GM18498 (cell line): ENCODE results near the gene CTNNA2.
A peak's percentile ranks its signal among the peaks of the same experiment; 100 is the strongest.

ENCODE experiments used
- ATAC-seq: cut with Tn5 transposase; IDR thresholded peaks from one replicate; pipeline ENCODE4 v1.9.1; 2021; ENCODE audit warnings: mild to moderate bottlenecking, moderate library complexity; ENCODE audit not compliant: unreplicated experiment

The CTNNA2 gene

GRCh38 chr2:79915455-79915854 is 402.6 kb downstream of the CTNNA2 start:
- ATAC-seq, result no peak

GRCh38 chr2:79916285-79916684 is 403.4 kb downstream of the CTNNA2 start:
- no peak for ATAC-seq

GRCh38 chr2:79920512-79921076 is 407.7 kb downstream of the CTNNA2 start:
- no peak for ATAC-seq

- no peak for ATAC-seq
Measured at GRCh38 chr2:79929624-79930023, 416.8 kb downstream of the CTNNA2 start.

- no peak for ATAC-seq
Measured at GRCh38 chr2:79935046-79935732, 422.3 kb downstream of the CTNNA2 start.

- ATAC-seq, result peak; percentile 77
Measured at GRCh38 chr2:79935771-79936657, 423.2 kb downstream of the CTNNA2 start.

- ATAC-seq, result no peak
Measured at GRCh38 chr2:79936715-79937114, 423.9 kb downstream of the CTNNA2 start.

GRCh38 chr2:79938648-79939047 is 425.8 kb downstream of the CTNNA2 start:
- ATAC-seq, result no peak

GRCh38 chr2:79940364-79940763 is 427.5 kb downstream of the CTNNA2 start:
- ATAC-seq, result no peak

- ATAC-seq, result no peak
Measured at GRCh38 chr2:79941179-79941578, 428.3 kb downstream of the CTNNA2 start.

GRCh38 chr2:79944205-79944604 is 431.4 kb downstream of the CTNNA2 start:
- no peak for ATAC-seq

GRCh38 chr2:79945653-79946445 is 433.0 kb downstream of the CTNNA2 start:
- no peak for ATAC-seq

GRCh38 chr2:79947751-79948150 is 434.9 kb downstream of the CTNNA2 start:
- ATAC-seq, result no peak

GRCh38 chr2:79950526-79950925 is 437.7 kb downstream of the CTNNA2 start:
- ATAC-seq, result no peak

GRCh38 chr2:79952616-79953015 is 439.8 kb downstream of the CTNNA2 start:
- no peak for ATAC-seq

GRCh38 chr2:79960035-79960434 is 447.2 kb downstream of the CTNNA2 start:
- no peak for ATAC-seq

GRCh38 chr2:79960519-79960918 is 447.7 kb downstream of the CTNNA2 start:
- no peak for ATAC-seq

GRCh38 chr2:79964966-79965365 is 452.1 kb downstream of the CTNNA2 start:
- no peak for ATAC-seq

- no peak for ATAC-seq
Measured at GRCh38 chr2:79966369-79966768, 453.5 kb downstream of the CTNNA2 start.

GRCh38 chr2:79966882-79967281 is 454.0 kb downstream of the CTNNA2 start:
- ATAC-seq, result no peak

- no peak for ATAC-seq
Measured at GRCh38 chr2:79971807-79972206, 459.0 kb downstream of the CTNNA2 start.
